Astrocyte of the cerebellum (primary cell): ENCODE results near the gene MYBBP1A.
"Not testable (repeated sequence)": the region's sequence is repeated elsewhere in the genome, so short reads cannot be mapped to it uniquely, and the experiment has no call there.

Source experiments
- DNase-seq: peaks from one replicate; pipeline ENCODE4 v3.0.0-alpha.2; 2011; ENCODE audit warnings: low read depth
- H3K4me3 ChIP-seq: 2 replicates; pipeline ENCODE4 v1.5.1; 2011; ENCODE audit warnings: mild to moderate bottlenecking, low read depth, low read length, moderate library complexity
- in situ Hi-C: cut with HindIII; loops from 2 replicates; pipeline ENCODE4 v1.10.0; 2017; ENCODE audit warnings: low sequenced_read_pairs
- TF ChIP-seq, protein P1 (sequence below): IDR thresholded peaks from 2 replicates; pipeline ENCODE4 v1.5.1; 2012; ENCODE audit warnings: low read length, low read depth, moderate library complexity, mild to moderate bottlenecking; ENCODE audit errors: missing control alignments

Gene MYBBP1A, protein sequence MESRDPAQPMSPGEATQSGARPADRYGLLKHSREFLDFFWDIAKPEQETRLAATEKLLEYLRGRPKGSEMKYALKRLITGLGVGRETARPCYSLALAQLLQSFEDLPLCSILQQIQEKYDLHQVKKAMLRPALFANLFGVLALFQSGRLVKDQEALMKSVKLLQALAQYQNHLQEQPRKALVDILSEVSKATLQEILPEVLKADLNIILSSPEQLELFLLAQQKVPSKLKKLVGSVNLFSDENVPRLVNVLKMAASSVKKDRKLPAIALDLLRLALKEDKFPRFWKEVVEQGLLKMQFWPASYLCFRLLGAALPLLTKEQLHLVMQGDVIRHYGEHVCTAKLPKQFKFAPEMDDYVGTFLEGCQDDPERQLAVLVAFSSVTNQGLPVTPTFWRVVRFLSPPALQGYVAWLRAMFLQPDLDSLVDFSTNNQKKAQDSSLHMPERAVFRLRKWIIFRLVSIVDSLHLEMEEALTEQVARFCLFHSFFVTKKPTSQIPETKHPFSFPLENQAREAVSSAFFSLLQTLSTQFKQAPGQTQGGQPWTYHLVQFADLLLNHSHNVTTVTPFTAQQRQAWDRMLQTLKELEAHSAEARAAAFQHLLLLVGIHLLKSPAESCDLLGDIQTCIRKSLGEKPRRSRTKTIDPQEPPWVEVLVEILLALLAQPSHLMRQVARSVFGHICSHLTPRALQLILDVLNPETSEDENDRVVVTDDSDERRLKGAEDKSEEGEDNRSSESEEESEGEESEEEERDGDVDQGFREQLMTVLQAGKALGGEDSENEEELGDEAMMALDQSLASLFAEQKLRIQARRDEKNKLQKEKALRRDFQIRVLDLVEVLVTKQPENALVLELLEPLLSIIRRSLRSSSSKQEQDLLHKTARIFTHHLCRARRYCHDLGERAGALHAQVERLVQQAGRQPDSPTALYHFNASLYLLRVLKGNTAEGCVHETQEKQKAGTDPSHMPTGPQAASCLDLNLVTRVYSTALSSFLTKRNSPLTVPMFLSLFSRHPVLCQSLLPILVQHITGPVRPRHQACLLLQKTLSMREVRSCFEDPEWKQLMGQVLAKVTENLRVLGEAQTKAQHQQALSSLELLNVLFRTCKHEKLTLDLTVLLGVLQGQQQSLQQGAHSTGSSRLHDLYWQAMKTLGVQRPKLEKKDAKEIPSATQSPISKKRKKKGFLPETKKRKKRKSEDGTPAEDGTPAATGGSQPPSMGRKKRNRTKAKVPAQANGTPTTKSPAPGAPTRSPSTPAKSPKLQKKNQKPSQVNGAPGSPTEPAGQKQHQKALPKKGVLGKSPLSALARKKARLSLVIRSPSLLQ (N-terminal part only)

DNA sequence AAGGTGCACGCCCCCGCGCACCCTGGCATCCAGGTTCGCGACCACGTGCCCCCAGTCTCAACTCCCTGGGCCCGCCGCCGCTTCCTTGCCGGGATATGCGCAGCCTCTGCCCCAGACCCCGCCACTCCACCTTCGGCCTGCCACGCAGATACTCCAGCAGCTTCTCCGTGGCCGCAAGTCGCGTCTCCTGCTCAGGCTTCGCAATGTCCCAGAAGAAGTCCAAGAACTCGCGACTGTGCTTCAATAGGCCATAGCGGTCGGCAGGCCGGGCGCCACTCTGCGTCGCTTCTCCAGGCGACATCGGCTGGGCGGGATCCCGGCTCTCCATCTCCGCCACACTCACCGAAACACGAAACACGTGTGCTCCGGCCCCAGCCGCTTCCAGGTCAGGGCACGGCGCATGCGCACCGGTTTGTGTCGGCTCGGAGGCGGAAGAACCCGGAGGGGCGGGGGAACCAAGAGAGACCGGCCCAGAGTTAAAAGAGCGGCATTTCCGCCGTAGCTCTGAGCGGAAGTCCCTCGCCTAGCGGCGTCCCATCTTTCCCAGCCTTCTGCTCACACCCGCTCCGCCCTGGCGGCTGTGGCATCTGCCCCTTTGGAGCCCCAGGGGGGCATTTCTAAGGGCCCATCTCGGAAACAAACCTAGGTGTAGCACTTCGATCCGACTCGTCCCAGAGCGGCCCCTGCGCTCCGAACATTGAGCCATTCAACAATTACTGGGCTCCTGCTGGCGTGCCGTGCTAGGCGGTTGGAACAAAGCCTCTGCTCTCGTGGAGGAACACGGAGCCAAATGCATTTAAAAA lies at the start of gene MYBBP1A:
Gene MYBBP1A (minus strand): TSS at position 388 of the 803 bp plus-strand sequence. CDS start 60 bp downstream, at position 328.
- H3K4me3 ChIP-seq, result peak within 1 kb of the TSS; percentile 91
- peak; percentile 81 for DNase-seq
- TF ChIP-seq, protein P1, sequence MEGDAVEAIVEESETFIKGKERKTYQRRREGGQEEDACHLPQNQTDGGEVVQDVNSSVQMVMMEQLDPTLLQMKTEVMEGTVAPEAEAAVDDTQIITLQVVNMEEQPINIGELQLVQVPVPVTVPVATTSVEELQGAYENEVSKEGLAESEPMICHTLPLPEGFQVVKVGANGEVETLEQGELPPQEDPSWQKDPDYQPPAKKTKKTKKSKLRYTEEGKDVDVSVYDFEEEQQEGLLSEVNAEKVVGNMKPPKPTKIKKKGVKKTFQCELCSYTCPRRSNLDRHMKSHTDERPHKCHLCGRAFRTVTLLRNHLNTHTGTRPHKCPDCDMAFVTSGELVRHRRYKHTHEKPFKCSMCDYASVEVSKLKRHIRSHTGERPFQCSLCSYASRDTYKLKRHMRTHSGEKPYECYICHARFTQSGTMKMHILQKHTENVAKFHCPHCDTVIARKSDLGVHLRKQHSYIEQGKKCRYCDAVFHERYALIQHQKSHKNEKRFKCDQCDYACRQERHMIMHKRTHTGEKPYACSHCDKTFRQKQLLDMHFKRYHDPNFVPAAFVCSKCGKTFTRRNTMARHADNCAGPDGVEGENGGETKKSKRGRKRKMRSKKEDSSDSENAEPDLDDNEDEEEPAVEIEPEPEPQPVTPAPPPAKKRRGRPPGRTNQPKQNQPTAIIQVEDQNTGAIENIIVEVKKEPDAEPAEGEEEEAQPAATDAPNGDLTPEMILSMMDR, result peak; percentile 15
- in situ Hi-C loops, result no loop called here

DNA sequence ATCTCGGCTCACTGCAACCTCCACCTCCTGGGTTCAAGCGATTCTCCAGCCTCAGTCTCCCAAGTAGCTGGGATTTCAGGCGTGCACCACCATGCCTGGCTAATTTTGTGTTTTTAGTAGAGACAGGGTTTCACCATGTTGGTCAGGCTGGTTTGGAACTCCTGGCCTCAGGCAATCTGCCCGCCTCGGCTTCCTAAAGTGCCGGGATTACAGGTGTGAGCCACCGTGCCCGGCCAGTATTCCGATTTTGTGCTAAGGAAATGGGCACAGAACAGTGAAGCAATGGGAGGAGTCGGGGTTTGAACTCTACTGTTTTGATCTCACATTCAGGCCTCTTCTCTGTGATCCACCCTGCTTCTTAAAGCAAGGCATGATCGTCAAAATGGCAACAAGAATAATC lies 49.6 kb upstream of the MYBBP1A start:
- DNase-seq, in situ Hi-C loops, H3K4me3 ChIP-seq: not testable (repeated sequence)

DNA sequence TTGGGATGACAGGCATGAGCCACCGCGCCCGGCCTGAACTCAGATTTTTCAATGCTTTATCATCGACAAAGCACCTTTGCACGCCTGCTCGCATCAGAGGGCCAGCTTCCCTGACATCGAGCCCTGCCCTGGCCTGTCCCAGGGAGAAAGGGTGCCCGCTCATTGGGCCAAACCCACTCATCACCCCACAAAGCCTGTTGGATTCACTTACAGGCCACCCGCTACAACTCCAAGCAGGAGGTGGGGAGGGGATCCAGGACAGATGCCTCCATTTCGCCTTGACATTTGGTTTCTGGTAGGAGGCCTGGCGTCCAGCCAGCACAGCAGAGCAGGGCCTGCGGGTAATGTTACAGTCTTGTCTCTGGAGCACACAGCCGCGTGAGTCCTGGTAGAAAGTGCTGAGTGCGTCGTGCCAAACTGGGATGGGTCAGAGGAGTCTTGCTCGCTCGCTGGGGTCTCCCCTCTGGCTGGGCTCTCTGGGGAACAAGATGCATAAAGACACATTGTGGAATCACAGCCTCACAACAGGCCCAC lies 49.0 kb upstream of the MYBBP1A start:
- in situ Hi-C loops, result no loop called here
- peak; percentile 37 for DNase-seq
- TF ChIP-seq, protein P1, result no peak
- no peak overlapping the region for H3K4me3 ChIP-seq

DNA sequence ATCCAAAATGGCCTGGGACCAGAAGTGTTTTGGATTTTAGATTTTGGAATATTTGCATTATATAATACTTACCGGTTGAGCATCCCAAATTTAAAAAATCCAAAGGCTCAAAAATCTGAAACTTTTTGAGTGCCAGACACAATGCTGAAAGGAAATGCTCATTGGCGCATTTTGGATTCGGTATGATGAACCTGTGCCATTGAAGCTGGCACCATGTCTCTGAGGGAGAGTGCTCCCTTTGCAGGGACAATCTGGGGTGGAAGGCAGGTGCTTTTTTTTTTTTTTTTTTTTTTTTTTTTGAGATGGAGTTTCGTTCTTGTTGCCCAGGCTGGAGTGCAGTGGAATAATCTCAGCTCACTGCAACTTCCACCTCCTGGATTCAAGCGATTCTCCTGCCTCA lies 46.9 kb upstream of the MYBBP1A start:
- no peak overlapping the region for H3K4me3 ChIP-seq
- in situ Hi-C loops, result no loop called here
- no peak for DNase-seq
- TF ChIP-seq, protein P1, result no peak

DNA sequence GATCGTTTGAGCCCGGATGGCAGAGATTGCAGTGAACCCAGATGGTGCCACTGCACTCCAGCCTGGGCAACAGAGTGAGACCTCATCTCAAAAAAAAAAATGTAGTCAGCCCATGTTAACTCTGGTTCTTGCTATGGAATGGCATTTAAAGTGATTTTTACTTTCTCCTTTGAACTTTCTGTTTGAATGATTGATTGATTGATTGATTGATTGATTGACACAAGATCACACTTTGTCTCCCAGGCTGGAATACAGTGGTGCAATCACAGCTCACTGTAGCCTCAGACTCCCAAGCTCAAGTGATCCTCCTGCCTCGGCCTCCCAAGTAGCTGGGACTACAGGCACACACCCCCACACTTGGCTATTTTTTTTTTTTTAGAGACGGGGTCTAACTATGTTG lies 46.1 kb upstream of the MYBBP1A start:
- no peak for DNase-seq
- H3K4me3 ChIP-seq, result no peak overlapping the region
- TF ChIP-seq, protein P1, result no peak
- in situ Hi-C loops, result no loop called here

DNA sequence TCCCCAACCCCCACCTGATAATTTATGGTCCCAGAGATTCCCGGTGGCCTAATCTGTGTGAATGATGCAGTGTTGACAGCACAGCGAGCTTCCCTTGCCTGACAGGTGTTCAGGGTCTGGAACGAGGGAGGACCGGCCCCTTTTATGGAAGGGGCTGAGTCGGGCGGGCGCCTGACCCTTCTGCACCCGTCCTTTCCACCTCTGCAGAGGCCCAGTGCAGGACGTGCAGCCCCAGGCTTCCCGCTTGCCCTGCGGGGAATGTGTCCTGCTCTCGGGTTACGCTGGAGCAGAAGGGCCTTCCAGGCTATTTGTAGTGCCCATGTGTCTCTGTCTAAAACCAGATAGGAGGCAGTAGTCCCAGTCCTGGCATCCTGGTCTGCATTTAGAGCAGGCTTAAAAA lies 45.4 kb upstream of the MYBBP1A start:
- no peak for DNase-seq
- H3K4me3 ChIP-seq, result no peak overlapping the region
- in situ Hi-C loops, result no loop called here
- TF ChIP-seq, protein P1, result no peak
